HG03280 (cell line): ENCODE data around the gene STIL.

ENCODE experiments used
- ATAC-seq: cut with Tn5 transposase; IDR thresholded peaks from one replicate; pipeline ENCODE4 v1.9.1; 2021; ENCODE audit warnings: mild to moderate bottlenecking, moderate library complexity; ENCODE audit not compliant: unreplicated experiment

Gene STIL

DNA sequence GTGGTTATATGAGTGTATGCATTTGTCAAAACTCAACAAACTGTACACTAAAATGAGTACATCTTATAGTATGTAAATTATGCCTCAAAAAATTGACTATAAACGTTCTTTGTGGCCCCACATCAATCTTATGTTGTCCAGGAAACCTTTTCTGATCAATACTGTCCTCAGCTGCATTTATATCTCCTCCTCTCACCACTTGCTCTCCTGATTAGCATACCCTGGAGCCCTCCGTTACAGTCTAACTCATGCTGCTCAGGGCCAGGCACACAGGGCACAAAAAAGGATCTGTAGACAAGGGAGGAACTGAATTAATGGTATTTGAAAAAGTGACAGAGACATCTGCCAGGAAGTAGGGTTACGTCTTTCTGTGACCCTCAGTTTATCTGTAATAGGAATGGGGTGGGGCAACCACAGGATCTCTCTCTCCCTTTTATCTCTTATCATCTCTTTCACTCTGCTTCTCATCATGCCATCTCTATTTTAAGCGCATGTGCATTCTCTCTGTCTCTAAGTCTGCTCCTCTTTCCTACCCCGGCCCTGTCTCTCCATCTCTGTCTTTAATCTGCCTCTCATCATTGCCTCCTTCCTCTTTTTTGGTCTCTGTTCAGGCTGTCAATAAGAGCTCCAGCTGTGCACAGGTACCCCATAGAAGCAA, 74.9 kb downstream of the STIL start:
- no peak for ATAC-seq

DNA sequence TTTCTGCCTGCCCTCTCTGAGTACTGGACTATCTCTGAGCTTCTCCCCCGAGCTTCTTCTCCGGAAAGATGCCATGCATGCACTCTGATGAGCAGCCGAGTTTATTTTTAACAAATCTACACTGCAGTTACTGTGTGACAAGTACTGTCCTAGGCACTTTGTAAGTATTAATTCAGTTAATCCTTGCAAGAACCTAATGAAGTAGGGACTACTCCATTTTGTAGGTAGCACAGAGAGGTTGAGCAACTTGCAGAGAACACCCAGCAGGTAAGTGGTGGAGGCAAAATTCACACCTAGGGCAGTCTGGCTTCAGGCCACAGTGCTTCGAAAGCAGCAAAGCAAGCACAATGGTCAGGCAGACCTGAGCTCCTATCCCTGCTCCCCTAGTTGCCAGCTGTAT, 78.1 kb downstream of the STIL start:
- ATAC-seq: no peak

DNA sequence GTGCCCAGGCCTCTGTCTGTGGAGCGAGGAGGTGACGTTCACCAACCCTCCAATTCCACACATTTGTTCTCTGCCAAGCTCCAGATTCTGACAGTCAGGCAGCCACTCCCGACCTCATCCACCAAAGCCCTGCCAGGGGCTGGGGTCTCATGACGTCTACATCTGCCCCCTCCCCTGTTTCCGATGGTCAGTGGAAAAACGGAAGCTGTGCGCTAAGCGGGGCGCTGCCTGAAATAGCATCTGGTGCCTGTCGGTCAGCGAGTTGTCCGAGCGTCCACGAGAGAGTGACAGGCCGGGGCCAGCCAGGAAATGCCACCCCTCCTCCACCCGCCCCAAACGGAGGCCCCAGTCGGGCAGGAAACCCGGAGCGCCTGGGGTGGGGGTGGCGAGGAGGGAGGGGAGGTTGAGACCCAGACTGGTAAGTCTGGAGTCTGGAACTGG, 78.7 kb downstream of the STIL start:
- no peak for ATAC-seq

DNA sequence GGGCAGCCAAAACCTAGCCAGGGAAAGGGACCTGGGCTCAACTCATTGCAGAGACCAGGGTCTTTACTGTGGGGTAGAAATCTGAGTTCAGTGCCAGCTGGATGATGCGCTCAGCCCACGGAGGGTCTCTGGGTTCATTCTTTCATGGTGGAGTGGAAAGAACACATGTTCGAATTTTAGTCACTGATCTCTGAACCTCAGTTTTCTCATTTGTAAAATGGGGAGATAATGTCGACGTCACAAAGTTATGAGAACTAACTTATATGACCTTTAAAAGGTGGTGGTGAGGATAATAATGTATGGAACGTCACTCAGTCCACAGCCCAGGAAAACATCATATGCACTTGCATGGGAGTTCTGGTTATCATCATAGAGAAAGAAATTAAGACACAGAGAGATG, 80.8 kb downstream of the STIL start:
- ATAC-seq: no peak

DNA sequence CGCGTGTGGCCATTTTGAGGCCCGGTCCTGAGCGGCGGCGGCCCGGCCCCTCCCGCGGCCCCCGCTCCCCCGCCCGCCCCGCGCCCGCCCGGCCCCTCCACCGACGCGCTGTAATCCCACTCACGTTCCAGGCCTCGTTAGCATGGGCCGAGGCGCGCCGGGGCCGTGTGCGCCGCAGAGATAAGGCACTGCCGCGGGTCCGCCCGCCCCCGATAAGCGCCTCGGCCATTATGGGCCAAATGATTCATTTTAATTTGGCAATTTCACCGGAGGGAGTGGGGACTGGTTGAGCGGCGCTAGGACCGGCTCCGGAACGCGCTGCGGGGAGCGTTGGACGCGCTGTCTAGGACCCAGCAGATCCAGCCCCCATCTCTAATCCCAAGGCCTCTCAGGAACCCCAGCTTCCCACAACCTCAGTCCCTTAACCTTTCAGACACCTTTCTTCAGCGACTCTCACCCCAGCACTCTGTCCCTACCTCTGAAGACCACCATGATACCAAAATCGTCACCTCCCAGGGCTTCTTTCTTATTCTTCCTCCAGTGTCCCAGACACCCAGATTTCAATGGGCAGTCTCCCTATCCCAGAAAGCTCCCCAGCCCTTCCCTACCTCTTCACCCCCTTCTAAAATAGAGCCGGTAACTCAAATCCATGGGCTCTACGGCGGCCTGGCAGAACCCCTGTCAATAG, 81.6 kb downstream of the STIL start, which contains the start of gene TAL1:
TAL1 (minus strand) TSS at position 39 of the 688 bp plus-strand sequence. CDS start 6,337 bp downstream, outside the sequence.
- ATAC-seq: no peak

DNA sequence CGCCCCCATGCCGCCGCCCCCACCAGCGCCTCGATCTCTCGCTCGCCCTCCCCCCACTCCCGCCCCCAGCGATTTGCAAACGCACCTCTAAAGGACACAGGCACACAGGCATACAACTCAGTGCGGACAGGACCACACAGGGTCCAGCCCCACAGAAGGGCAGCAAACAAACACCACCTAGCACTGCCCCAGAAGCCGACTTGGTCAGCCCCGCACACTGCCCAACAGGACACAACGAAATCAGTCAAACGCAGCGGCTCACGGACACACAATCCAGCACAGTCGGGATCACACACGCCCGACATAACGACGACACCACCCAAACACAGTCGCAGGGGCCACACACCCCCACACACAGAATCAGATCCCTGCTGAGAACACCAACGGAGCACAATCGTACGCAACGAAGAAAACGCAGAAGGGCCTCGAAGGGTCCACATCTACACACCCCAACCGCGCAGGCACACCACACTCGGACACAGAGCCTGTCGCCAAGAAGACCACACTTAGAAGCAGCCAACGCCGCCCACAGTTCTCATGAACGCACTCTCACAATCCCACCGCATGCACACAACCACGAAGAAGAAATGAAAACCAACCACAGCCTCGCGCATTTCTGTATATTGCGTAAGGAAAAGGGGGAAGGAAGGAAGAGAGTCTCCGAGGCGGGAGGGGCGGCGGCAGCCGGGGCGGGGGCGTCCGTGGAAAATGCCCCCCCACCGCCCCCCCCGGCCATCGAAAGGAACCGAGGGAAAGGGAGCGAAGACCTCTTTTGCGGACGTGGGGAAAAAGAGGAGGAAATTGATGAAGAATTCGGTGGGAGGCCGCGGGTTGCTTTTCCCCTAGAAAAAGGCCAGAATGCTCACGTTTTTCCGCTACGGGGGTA, 82.4 kb downstream of the STIL start:
- no peak for ATAC-seq

DNA sequence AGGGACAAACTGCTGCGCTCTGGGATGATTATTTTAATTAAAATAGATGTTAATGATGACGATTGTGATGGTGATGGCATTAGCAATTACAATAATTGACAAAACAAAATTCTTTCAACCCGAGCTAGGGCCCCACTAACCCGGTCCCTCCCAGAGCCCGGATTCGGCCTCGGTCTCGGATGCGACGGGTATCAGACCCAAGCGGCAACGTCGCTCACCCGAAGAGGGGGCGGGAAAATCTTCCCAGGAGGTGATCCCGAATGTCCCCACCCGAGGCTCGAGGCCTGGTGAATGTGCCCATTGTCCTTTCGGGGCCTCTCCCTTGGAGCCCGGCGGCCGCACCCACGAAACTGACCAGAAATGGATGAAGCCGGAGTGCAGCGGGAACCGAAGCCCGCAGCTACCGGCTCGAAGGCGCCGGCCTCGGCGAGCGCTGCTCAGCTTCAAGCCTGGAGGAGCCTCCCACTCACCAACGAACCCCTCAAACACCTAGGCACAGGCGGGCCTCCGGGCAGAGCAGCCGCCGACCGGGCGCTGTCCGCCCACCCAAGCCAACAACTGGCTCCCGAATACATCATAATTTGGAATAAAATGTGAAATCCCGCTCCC, 83.2 kb downstream of the STIL start:
- no peak for ATAC-seq

DNA sequence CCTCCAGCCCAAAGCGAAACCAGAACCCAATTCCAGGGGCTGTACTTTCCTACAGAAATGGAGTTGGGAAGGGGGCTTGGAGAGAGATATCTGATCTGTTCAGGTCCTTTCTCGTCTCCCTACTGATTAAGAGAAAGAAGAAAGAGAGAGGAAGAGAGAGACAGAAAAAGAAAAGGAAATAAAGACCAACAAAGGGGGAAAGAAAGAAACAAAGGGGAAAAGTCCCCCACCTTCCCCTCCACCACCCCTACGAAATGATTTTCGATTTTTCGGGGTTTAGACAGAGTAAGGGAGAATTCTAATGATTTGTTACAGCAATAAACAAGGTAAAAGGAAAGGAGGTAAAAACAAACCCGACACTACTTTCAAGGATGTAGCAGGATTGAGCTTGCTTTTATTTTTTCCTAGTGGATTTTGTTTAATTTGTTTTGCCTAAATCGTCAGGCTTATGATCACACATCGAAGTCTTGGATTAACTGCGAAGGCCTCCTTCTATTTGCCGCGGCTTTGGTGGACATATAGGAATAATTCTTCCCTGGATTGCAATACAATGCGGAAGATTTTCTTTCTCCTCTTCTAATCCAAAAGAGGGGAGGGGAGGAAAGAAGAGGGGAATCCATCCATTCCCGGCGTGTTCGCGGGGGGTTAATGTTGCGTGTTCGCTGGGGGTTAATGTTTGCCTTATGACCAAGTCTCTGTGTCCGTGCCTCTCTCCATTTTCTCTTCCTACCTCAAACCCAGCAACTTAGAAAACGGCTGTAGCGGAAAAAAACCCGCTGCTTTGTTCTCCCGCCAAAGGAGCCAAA, 83.9 kb downstream of the STIL start:
- no peak for ATAC-seq

DNA sequence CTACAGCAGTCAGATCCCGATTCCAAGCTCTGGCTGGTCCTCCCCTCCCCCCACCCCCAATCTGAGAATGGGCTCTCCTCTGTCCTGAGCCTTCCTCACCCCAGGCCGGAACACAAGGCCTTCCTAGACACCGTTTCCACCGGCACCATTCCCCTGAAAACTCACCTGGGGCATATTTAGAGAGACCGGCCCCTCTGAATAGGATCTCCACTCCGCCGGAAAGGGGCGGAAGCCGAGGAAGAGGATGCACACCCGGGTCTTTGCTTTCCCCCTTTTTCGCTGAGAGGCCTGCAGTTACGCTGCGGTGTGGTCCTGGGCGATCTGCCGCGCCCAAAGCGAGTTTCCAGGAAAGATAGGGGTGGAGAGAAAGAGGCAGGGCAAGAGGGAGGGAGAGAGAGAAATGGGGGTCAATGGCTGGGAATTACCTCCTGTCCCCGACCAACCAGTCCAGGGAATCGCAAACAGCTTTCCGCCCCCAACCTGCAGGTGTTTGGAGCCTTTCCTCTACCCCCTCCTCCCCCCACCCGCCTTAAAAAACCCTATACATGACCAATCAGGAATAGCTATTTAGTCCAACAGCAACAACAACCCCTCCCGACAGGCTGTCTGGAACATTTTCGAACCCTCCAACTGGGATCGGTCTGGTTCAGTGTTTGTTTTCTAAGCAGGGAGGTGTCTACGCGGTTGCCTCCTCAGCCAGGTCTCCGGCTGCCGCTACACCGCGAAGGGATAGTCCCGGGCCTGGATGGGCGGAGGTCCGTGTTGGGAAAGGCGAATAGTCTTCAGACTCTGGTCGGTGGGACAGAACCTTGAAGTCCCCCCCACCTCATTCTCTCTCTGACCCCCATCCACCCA, 84.7 kb downstream of the STIL start:
- no peak for ATAC-seq

DNA sequence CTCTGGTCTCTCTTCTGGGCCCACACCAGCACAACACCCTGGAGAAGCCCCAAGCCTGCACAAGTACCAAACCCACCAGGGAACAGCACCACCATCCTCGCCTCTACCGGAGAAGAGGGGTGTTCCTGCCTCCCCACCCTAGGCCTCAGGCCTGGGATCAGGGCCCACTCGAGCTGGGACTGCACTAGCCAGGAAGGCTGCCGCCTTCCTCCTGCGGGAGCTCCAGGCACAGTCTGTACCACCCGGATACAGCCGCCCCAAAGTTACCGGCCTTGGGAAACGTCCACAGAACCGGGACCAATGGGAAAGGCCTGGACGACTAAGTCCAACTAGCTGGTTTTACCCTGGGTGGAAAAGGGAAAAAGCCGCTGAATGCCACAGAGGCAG, 85.3 kb downstream of the STIL start:
- ATAC-seq: no peak

DNA sequence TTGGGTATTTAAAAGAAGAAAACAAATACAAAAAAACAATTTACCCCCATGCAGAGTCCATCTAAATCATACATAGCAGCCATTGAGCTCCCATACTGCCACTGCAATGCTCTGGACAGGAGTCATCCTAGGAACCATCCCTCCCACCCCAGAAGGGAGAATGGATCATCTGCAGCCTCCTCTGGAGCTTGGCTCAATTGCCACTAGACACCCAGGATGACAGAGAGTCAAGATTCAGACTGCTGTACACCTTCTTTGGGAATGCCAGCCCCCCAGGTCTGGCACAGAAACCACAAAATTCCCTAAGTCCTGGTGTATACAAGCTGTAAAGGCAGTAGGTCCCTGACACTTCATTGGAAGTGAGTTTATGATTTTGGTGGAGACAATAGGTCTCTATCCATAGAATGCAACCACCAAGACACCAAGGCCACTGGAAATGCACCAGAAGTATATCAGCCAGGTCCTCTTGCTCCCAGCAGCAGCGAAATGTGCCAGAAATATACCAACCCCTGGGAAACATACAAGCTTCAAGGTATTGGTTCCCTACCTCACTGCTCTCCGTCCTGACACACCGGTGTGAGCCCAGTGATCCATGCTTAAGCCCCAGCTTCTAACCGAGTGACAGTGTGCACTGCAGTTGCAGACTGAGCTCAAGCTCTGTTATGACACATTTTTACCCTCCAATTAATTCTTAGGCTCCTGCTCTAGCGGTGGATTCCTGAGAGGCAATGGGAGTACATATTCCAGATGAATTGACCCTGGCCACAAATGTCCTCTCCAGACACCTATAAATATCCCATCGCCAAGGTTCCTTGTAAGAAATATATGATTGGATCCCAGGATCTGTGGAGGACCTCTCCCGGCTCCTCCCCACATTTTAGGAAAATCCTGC, 86.4 kb downstream of the STIL start:
- ATAC-seq: no peak

DNA sequence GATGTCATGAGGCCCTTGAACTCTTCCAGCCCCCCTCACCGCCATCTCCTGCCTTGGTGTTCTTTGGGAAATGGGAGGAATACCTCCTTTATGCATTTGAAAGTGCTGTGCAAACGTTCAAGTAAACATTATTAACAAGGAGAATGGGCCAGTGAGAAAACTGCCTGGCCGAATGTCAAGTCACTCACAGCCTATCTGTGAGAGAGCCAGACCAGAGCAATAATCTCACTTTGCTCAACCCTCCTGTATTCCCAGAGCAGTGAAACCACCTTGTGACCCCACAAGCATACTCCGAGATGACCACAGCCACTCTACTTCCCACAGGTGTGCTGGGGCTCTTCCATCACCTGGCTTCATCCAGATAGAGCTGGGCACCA, 87.1 kb downstream of the STIL start:
- ATAC-seq: no peak

DNA sequence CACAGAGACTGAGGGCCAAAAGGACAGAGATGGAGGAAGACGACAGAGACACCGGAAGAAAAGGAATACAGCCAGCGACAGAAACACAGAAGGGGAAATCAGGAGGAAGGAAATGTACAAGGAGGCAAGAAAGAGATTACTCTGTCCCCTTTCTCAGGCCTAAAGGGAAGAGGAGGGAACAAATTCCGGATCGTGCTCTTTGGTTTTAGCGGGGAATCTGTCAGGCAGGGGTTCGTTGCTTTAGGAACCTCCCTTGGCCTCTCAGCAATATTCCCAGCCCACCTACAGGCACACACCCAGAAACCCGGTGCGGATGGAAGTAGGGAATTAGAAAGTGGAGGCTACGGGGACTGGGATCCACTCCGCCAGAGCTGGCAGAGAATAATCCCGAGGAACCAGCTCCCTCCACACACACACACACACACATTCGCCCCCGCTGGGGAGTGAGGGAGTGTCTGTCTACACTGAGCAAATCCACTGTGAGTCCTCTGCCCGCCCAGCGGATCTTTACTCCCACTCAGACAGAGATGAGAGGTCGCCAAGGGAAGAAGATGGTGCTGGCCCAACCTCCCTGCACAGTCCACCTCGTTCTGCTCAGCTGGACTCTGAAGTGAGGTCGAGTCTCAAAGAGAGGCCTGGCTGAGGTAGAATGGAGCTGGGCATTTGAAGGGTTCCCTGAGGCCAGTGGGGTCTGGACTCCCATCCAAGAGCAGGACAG, 87.7 kb downstream of the STIL start:
- no peak for ATAC-seq

DNA sequence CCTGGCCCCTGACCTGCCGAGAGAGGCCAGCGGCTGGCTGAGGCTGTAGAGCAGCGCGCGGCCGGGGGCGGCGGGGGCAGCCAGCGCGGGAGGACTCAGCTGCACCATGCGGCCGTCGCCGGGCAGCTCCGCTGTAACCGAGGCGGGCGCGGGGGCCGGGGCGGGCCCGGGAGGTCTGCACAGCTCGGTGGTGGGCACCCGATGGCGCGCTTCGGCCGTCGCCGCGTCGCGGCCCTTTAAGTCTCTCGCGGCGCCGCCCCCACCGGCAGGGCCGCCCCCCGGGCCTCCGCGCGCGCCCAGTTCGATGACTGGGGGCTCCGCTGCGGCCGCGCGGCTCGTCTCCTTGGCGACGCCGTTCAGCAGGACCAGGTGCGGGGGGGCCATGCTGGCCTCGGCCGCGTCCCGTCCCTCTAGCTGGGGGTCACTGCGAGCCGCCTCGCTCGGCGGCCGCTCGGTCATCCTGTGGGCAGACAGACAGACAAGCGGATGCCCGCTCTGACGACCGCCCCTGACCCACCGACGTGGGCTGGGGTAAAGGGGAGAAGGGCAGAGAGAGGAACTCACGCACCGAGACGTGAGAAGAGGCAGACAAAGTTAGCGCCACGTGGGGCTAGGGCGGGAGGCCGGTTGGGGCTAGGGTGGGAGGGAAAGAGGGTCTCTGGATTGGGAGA, 88.4 kb downstream of the STIL start:
- ATAC-seq: no peak

DNA sequence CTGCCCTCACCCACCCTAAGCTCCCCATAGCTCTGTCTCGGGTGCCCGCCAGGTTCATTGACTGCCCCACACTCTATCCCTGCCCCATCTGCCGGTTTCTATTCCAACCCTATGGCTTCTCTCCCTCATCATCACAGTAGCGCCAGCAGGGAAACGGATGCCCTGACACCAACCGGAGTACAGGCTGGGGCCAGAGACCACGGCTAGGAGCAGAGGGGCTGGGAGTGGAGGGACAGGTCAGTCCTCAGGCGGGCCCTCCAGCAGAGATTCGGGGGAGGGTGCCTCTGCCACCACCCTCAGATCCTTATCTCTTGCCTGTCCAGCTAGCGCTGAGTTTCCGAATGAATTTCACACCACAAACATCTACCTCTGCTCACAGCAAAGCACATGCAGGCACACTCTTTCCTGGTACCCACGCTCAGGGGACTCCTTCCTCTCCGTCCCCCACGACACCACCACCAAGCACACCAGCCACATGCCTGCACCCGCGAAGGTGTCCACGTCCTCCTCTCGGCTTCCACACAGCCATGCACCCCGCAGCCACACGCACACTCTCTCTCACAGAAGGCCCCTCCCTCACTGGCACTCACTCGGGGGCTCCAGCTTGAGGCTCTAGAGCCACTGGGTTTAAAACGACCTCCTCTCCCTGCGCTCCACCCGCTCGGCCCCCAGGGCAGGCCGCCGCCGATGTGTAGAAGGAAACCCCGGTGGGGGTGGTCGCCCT, 89.1 kb downstream of the STIL start:
- no peak for ATAC-seq

DNA sequence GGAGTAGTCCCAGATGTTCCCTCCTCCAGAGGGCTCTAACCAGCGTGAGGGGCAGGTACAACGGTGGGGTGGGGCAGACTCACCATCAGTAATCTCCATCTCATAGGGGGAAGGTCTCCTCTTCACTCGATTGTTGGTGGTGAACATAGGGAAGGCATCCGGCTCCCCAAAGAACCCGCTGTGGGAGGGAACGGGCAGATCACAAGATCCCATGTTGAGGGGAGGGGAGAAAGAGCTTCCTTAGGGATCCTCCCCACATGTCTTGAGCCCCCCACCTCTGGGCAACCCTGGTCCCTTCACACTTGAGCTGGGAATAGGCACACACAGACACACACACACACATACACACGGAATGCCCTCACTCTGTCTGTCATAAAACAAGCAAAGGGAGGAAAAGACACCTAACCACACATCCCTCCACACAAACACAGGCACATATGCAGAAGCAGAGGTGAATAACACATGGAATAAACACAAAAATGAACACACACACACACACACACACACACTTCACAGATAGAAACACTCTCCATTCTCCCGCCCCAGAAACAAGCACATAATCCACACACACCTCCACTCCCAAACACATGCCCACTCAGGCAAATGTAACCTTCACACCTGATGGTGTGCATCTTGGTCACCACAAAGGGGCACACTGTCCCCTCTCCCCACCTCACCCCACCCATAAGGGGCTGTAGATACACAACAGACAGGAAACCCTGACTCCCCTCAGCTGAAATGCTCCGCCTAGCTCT, 89.8 kb downstream of the STIL start:
- no peak for ATAC-seq
